RPMI8226 (cell line): Measurements from ENCODE around the gene CLUH.

Experiments
- DNase-seq: peaks from one replicate; pipeline ENCODE4 v3.0.0-alpha.2; 2015

Gene CLUH

DNA sequence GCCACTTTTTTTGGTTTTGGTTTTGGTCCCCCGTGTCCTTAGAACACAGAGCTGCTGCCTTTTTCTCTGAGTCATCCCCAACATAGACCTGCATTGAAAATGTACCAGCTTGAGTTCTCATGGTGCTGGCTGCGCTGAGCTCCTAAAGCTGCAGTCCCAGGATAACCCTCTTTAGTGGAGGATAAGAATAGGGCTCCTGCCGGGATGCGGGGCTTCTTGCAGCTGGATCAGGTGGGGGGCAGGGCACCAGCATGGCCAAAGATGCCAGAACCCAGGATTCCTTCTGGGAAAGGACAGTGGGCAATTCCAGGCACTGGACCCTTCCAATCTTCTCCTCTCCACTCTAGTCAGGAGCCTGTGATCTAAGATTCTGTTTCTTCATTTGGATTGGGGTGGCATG lies 8.3 kb upstream of the CLUH start:
- DNase-seq = no peak

DNA sequence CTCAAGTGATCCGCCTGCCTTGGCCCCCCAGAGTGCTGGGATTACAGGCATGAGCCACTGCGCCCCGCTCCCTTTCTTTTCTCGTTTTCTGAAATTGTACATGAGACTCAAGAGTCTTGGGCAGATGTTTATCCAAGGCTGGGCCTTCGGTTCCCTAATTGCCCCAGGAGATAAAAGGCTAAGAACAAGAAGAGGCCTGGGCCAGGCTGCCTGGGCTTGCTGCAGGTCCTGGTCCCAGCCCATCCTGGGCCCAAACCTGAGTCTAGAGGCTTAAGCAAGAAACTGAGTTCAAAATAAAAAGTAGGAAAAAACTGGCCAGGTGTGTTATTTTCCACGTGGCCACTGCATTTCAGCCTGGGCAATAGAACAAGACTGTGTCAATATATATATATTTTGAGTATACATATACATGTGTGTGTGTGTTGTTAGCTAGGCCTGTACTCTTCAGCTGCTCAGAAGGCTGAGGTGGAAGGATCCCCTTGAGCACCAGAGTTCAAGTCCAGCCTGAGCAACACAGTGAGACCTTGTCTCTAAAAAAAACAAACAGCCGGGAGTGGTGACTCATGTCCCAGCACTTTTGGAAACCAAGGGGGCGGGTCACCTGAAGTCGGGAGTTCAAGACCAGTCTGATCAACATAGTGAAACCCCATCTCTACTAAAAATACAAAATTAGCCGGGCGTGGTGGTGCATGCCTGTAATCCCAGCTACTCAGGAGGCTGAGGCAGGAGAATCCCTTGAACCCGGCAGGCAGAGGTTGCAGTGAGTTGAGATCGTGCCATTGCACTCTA lies 6.8 kb upstream of the CLUH start:
- no peak for DNase-seq

DNA sequence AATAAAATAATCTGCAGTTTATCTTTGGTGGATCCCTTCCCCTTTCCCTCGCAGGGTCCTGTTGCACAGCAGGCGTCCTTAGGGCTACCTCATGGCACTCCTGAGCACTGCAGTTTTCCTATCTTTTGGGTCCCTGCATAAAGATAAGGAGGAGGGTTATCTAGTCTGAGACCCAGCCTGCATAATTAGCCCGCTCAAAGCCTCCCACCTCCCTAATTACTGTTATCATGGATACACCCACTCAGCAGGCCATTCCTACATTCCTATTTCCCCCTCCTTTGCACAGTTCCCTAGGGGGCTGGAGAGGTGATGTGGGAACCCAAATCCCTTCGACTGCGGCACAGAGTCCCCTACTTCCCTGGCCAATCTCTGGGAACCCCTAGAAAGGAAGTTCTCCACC lies 5.1 kb upstream of the CLUH start:
- no peak for DNase-seq

DNA sequence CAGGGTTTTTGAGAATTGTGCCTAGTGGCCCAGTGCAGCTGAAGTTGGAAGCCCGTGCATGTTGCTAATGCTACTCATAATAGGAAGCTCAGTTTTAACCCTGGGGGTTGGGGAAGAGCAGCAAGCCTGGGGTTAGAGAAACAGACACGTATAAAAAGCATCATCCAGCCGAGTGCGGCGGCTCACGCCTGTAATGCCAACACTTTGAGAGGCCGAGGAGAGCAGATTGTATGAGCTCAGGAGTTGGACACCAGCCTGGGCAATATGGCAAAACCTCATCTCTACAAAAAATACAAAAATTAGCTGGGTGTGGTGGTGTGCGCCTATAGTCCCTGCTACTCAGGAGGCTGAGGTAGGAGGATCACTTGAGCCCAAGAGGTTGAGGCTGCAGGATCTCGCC lies 2.3 kb upstream of the CLUH start:
- no peak for DNase-seq

DNA sequence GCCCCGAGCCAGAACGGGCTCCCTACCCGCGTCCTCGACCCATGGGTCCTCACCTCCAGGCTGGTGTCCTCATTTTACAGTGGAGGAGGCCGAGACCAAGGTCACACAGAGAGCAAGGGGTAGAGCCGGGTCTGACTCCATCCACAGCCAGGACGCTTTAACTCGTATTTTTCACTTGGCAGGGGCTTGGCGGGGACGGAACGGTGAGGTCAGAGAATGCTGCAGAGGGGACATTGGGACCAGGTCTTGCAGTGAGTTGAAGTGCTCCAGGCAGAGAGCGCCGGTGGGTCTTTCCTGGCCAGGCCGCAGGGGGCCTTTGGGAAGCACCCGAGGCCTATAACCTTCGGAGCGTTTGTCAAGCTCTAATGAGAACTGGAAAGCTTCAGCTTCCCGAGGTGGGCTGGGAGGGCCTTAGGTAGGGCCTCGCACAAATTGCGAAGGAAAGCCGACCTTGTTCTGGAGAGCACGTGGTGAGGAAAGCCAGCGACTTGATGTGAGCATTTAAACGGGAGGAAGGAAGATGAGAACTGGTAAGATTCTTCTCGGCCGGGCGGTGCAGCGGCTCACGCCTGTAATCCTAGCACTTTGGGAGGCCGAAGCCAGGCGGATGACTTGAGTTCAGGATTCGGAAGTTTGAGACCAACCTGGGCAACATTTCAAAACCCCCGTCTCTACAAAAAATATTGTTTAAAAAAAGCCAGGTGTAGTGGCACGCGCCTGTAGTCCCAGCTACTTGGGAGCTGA lies 908 bp upstream of the CLUH start:
- DNase-seq = no peak

DNA sequence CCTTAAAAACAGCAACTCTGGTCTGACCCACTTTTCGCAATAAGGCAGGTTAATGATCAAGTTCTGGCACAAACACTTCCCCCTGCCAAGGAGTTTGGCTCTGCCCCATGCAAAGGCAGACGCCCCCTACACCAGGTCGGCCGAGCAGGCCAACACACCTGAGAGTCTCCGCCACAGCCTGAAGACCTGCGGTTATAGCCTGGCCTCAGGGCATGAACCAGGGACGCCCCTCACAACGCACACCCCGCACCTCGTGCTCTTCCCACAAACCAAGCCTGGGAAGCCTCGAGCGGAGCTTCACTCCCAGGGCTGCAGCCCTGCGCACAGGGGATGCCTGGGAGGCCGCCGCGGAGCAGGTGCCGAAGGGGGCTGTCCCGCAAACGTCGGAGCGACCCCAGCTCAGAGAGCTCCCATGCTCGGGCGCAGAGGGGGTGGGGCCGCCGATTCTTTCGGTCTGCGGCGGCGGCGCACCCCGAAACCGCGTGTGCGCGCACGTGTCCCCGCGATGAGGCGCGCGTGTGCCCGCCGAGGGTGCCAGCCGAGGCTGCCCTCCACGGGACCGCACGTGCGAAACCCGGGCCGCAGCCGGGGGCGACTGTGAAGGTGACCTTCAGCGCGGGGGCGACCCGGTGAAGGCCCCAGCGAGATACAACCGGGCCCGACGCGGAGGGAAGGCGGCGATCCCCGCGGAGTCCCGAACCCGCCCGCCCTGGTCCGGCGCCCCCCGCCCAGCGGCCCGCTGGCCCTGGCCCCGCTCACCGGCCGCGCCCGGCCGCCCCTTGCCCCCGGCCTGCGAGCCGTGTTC lies 559 bp downstream of the CLUH start:
- DNase-seq = peak; percentile 58

DNA sequence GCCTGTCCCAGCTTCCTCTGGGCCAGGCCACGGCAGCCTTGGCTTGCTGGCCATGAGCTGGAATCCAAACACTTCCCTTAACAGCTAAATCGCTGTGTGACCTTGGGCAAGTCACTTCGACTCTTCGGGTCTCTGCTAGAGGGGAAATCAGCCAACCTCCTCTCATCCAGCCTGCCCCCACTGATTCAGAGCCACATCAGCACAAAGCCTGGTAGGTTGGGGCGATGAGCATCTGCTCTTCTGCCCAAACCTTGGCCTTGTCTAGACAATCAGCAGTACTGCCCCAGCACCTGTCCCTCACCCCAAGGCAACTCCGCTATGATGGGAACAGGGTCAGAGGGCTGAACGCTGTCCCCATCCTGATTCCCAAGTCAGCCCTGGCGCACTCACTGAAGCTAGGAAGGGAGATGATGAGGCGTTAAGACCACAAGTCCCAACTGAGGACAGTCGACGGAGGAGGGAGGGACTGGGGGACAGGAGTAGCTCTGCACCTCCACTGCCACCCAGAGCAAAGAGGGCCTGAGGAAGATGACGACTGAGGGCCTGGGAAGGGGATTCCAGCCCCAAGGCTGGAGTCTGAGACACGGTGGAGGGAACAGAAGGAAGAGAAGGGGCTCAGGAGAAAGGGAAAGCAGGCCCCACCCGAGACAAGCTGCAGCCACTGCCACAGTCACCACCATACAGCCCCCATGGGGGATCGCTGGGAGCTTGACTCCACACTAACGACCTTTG lies 1.3 kb downstream of the CLUH start:
- DNase-seq = peak; percentile 28

DNA sequence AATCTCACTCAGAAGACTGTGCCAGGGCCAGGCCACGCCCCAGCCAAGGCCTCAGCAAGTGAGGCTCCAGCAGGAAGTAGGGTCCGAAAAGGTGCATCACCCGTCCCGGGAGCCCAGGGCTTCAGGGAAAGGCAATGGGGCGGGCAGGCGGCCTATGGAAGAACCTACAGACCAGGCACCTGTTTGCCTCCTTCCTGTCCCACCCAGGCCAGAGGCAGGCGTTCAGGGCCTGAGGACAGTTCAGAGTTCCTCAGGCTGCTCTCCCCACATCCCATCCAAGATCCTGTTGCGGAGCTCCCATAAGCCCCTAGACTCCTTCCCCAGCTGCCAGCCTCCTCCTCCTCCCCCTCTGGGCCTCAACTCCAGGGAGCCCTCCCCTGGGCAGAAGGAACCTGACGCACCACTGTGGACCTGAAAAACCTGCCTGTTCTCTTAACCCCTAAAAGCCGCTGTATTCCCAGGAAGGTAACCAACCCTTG lies 2.3 kb downstream of the CLUH start:
- peak; percentile 71 for DNase-seq

DNA sequence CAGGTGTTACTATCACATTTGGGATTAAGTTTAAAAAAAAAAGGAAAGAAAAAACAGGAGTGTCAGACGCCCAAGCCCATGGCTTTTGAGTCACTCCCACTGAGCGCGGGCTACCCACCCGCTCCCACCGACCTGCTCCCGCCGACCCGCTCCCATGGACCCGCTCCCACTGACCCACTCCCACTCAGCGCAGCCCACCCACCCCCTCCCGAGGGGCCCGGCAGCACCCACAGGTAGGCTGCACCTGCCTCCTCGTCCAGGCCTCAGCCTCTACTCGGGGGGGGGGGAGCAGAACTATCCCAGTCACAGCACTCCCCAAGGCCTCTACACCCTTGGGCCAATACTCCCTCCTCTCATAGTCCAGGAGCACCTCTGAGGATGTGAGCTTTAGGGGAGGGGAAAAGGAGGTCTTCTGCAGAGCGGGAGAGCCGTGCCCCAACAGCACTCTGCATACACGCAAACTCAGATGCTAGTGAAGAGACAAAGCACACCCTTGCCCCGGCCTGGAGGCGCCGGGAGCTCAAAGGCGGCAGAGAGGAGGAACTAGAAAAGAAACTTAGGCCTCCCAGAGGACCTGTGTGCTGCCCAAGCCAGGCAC lies 2.9 kb downstream of the CLUH start:
- DNase-seq = no peak

DNA sequence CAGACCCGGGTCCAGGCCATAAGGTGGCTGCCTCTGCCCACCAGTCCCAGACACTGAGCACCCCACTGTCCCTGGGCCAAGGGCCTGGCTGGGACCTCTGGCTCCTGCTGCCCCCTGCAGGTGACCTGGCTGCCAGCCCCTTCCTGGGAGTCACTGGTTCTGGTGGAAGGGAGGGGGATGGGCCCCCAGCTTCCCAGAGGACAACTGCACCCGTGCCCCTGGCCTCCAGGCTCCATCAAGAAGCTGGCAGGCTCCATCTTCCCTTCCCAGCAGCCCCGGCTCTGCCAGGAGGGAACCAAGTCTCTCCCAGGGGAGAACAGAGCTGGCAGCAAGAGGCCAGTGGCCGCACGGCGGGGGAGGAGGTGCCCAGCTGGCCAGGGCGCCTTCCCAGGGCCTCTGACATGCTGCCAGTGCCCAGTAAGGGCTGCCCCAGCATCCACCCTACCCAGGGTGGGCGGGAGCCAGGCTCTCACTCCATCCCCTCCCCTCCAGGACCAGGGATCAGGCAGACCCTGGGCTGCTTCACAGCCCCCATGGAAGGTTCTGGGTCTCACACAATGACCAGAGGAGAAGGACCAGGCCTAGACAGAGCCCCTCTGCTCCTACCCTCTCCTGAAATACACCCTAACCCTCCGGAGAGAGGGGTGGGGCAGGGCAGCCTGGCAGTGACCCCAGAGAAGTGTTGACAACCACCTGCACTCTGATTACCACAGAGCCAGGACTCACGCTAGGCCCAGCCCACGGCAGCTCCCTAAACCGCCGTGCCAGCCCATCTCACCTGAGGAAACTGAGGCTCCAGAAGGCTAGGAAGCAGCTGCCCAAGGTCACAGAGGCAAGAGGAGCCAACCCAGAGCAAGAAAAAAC lies 3.6 kb downstream of the CLUH start:
- no peak for DNase-seq

DNA sequence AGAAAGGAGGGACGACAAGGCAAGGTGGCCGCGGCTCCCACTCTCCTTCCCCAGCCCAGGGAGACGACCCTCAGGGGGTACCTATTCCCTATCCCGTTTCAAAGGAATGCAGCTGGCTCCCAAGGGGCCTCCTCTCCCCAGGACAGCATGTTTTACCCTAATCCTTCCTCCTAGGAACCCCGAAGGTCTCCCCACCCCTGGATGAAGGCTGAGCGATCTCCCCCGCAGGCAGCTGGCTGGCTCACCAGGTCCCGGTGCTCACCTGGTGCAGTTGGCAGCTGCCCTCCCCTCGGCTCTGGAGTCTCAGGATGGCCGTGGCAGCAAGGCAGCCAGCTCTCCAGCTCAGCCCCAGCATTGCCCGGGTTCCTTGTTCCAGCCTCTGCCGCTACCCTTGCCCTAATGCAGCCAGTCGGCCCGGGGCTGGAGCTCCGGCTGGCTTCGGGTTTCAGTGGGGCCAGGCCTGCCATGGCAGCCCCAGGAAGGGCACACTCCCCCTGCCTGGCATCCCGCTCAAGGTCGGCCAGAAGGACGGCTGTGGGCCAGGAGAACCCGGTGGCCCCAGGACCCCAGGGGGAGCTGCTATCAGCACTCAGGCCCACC lies 4.6 kb downstream of the CLUH start:
- no peak for DNase-seq

DNA sequence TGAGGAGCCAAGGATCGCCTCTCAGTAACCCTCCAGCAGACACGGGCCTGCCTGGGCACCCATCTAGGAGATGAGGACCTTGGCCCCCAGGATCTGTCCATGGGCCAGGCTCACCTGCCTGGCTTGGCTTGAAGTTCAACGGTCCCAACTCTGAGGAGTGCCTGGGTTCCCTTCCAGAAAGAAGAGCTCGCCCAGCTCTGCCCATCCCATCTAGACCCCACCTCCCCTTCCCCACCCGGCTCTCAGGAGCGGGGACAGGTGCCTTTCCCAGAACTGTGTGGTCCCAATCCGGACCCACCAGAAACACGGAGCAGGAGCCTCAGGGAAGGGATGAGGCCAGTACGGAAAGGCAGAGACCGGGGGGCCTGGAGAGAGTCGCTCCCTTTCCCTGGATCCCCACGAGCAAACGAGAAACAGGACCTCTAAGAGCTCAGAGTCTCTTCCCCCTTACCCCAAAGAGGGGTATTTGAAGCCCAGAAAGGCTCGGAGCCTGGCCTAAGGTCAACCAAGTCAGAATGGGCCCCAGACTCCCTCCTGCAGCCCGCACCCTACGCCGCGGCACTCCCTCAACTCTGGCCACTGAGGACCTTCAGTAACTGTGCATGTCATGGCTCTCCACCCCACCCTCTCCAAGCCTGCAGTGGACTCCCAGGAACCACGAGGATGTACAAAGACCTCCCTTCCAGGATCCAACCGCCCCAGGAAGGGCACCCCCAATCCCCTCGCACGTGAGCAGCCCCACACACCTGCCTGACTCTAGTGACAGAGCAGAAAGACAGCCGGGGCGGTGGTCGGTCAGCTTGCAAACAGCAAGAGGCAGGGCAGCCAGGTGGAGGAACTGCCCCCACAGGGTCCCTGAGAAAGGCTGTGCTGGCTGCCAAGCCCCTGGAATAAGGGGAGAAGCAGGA lies 5.4 kb downstream of the CLUH start:
- DNase-seq = no peak

DNA sequence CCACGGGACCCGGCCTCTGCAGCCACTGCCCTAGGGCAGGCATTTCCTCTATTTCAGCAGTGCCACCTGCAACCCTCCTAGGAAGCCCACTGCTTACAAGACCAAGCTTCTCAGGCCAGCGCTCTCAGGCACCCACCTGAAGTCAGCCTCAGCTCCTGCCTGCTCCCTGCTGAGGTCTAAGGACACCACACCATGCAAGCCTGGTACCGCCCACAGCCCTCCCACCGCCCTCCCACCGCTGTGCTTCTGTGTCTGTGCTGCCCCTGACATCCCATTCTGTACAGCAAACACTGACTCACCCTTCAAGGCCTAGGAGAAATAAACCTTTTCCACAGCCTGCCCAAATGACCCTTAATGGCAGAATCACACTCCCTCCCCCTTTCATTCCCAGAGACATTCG lies 6.3 kb downstream of the CLUH start:
- DNase-seq = no peak

DNA sequence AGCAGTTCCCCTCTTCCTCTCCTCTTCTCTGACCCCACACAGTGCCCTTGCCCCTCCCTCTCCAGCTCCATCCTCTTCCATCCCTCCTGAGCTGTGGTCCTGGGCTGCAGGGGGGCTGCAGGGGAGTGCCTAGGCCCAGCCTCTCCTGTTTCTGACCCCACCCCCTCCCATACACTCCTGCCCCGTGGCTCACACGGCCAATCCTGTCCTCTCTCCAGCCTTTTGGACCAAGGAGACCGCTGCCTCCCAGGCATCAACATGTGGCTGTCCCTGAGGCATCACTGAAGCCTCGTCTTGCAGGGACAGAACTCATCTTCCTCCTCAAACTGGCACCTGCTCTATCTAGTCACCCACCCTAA lies 6.7 kb downstream of the CLUH start:
- DNase-seq = no peak

DNA sequence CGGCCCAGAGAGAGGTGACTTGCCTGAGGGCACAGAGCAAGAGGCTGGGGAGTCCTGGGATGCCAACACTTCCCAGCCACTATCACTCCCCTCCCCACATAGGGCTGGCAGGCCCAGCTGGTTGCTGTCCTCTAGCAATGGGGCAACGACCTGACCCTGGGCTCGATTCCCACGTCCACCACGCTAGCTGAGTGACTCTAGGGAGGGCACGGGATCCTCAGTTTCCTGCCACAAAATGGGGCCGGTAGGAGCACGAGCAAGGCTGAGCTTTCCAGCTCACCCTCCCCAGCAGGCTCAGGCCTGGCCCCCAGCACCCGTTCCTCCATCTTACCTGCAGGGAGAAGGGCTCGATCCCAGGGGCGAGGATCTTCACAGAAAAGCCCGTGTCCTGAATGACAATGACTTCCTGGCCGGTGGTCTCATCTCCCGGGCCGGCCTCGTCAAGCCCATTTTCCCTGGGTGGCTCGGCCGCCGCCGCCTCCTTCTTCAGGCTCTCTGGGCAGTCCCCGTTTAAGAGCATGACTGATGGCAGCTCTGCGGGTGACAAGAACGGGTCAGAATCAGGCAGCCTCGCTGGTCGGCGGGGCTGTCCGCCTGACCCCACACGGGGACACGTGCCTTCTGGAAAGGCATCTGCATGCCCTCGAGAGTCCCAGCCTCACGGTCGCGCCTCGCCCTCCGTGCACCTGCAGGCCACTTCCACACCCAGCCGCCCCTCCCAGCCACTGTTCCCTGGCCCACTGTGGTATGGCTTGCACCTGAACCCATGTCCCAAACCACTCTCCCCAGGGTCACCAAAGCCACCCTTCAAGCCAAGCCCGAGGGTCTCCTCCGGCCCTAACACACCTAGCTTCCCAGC lies 7.3 kb downstream of the CLUH start:
- DNase-seq = no peak

DNA sequence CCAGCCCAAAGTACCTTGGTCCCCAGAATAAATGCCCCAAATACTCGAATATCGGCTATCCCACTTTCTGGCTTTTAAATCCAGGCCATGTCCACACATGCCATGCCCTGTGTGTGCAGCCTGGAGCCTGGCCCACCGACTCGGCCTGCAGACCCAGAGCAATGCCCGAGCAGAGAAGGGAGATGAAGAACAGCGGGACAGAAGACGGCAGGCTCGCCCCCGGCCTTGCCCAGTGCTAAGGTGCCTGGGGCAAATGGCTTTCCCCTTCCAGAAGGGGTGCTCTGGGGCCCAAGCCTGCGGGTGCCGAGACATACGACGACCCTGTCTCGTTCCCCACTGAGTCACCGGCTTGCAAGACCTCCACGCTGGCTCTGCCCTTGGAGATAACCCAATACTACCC lies 8.0 kb downstream of the CLUH start:
- DNase-seq = no peak

DNA sequence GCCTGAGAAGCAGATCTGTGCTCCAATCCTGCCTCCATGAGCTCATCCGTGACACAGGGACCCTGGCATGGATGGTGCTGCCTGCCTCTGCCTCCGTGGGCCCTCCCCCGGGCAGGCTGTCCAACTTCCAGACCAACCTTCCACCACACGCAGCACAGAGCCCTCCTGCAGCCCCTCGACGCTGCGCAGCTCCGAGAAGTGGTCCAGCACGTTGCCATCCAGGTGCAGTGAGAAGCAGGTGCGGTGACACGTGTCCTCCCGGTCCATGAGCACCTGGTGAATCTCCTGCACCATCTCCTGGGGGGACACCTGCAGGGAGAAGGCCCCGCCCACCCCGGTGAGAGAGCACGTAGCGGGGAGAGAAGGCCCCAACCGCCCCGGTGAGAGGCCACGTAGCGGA lies 8.4 kb downstream of the CLUH start:
- no peak for DNase-seq

DNA sequence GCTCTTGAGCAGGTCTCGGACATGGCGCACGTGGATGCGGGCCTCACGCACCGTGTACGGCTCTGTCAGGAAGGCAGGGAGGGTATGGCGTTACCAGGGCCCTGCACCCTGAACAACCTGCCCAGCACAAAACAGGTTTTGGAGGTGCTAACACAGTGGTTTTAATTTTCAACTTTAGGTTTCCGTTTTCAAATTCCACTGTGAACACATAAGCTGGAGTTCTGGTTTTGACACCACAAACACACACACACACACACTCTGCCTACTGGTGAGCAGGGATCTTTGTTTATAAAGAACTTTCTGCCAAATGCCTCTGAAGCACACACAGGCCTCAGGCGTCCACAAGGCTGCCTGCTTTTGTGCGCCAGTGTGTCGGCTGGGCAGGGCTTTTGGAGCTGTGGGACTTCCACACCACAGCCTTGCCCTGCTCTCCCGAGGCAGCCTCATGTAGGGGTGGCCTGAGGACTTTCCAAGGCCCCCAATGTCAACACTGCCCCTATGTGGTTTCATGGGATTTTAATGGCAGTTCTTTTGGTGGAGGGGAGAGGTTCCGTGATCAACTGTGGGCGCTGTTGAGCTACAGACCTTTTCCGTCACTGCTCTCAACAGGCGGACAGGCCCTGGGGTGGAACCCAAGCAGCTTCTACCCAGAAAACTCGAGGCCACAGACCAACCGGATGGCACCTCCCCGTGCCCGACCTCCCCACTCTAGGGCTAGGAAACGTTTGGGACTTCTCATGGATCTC lies 9.4 kb downstream of the CLUH start:
- DNase-seq = no peak
